Measurements from ENCODE around the gene ZCRB1.
"Not testable (repeated sequence)": the region's sequence is repeated elsewhere in the genome, so short reads cannot be mapped to it uniquely, and the experiment has no call there.

Gene ZCRB1

GRCh38 chr12:42362647-42363260 is 36.9 kb upstream of the ZCRB1 start:
- TF ChIP-seq CTCF (conservative IDR thresholded peaks at IDR 0.05; ENCODE audit: low read length) = no peak
- no peak overlapping the region for H3K4me3 ChIP-seq (ENCODE audit: low read length)
- DNase-seq (ENCODE audit: low read depth) = peak; percentile 13

DNA sequence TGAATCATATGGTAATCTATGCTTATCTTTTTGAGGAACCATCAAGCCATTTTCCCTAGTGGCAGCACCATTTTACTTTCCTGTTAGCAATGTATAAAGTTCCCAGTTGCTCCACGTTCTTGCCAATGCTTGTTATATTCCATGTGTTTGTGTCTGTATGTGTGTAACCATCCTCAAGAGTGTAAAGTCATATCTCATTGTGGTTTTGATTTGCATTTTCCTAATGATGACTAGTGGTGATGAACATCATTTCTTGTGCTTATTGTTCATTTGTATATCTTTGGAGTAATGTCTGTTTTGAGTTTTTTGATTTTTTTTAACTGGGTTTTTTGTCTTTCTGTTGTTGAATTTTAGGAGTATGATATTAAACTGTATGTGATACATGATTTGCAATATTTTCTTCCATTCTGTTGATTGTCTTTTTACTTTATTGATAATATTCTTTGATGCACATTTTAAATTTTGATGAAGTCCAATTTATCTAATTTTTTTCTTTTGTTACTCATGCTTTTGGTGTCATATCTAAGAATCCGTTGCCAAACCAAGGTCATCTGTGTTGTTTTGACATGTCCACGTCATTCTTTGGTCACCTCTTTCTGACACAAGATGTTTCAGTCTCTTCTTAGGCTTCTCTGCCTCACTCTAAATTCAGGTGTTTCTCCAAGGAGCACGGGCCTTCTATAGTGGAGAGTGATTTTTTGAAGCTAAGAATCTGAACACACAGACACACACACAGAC is 36.2 kb upstream of the ZCRB1 start:
- no peak for TF ChIP-seq CTCF (conservative IDR thresholded peaks at IDR 0.05; ENCODE audit: low read length)
- no peak for DNase-seq (ENCODE audit: low read depth)
- H3K4me3 ChIP-seq (ENCODE audit: low read length) = no peak overlapping the region

- no peak for DNase-seq (ENCODE audit: low read depth)
These were observed 35.0 kb upstream of the ZCRB1 start for GRCh38 chr12:42360747-42361403.

DNA sequence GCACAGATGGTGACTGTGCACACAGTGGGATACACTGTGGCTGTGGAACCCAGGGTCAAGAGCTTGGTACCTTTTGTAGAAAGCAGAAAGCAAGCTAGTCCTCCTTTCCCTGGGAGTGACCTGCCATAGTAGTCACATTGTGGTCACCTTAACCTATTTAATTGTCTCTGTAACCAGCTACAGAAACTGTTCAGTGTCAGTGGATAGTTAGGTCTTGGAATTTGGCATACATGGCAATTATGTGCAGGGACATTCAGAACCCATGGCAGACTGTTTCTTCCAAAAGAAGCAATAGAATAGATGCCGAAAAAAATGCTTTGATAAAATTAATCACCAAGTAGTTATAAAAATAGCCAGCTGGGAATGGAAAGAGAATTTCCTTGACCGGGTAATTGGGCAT is 30.4 kb upstream of the ZCRB1 start:
- no peak overlapping the region for H3K4me3 ChIP-seq (ENCODE audit: low read length)
- no peak for TF ChIP-seq CTCF (conservative IDR thresholded peaks at IDR 0.05; ENCODE audit: low read length)
- DNase-seq (ENCODE audit: low read depth) = no peak

More at GRCh38 chr12:42360747-42361403, 35.0 kb upstream of the ZCRB1 start:
- no peak for TF ChIP-seq CTCF (conservative IDR thresholded peaks at IDR 0.05; ENCODE audit: low read length)
- no peak overlapping the region for H3K4me3 ChIP-seq (ENCODE audit: low read length)

- H3K4me3 ChIP-seq (ENCODE audit: low read length); DNase-seq (ENCODE audit: low read depth): not testable (repeated sequence)
These were observed 24.1 kb upstream of the ZCRB1 start for GRCh38 chr12:42350021-42350407.

- DNase-seq (ENCODE audit: low read depth); H3K4me3 ChIP-seq (ENCODE audit: low read length): not testable (repeated sequence)
These were observed 23.5 kb upstream of the ZCRB1 start for GRCh38 chr12:42349119-42350020.

GRCh38 chr12:42346403-42347002 is 20.6 kb upstream of the ZCRB1 start:
- H3K4me3 ChIP-seq (ENCODE audit: low read length) = no peak overlapping the region
- no peak for DNase-seq (ENCODE audit: low read depth)
- no peak for TF ChIP-seq CTCF (conservative IDR thresholded peaks at IDR 0.05; ENCODE audit: low read length)

Data from AG10803 (cell line).